Measurements from ENCODE around the gene TEX22.

GRCh38 chr14:105420974-105421674 is 22.8 kb downstream of the TEX22 start:
- no peak for TF ChIP-seq EZH2 (IDR thresholded peaks at IDR 0.05; ENCODE audit: low read depth)
- TF ChIP-seq CTCF (conservative IDR thresholded peaks at IDR 0.05): no peak

Data from PC-9 (cell line).